Measurements from ENCODE around the gene ADGRG7. TPM values are rescaled to one million over a fixed set of nuclear protein-coding genes. Genes with fewer than 3 reads are reported as not detected.

ADGRG7 gene
- total RNA-seq, 4 donors from 2014 or later: not detected

DNA sequence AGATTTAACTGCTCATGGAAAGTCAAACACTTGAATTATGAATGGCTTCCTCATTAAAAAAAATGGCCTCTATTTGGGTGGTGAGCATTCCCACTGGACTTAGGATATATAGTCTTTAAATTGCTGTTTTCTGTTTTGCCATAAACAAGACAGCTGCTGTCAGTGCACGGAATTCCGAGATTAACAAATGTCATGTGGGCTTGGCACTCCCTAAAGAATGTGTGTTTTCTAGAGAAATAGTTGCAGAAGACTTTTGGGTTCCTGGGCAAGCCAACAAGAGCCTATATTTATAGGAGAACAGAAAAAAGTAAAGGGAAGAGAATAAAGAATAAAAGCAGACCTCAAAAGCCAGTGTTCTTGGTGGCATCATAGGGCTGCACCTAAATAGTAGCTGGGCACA, 86.3 kb downstream of the ADGRG7 start:
- Histone ChIP-seq H3K27me3 (peaks cover 0 to 41% (median 3%) of the 10 kb centered on the region in 4 donors), H3K9me3 (no peaks in the 10 kb centered on the region), H3K27ac (replicated peaks in 1 of 4) (no peak overlapping the region), H3K36me3 (no peaks in the 10 kb centered on the region), H3K4me3 (no peak overlapping the region), H3K4me1 (no peaks in the 10 kb centered on the region)
- no peak for TF ChIP-seq POLR2AphosphoS5 (IDR thresholded peaks at IDR 0.05)
- no peak for TF ChIP-seq CTCF (IDR thresholded peaks at IDR 0.05)
- TF ChIP-seq POLR2A (IDR thresholded peaks at IDR 0.05; ENCODE audit: low read depth): no peak
- no peak for TF ChIP-seq EP300 (IDR thresholded peaks at IDR 0.05)
- intact Hi-C loops (cut with DNase I): no loop called here
- DNase-seq (ENCODE audit: extremely low spot score): no peak
- WGBS: 74% methylated on average over 2 of the region's 2 CpGs

- no peaks in the 10 kb centered on the region for H3K9me3 ChIP-seq
- H3K27me3 ChIP-seq: peaks cover 0 to 37% (median 3%) of the 10 kb centered on the region in 4 donors
- TF ChIP-seq POLR2A (IDR thresholded peaks at IDR 0.05; ENCODE audit: low read depth) (no peak), CTCF (IDR thresholded peaks at IDR 0.05) (no peak), POLR2AphosphoS5 (IDR thresholded peaks at IDR 0.05) (no peak), EP300 (IDR thresholded peaks at IDR 0.05) (no peak)
- H3K36me3 ChIP-seq: no peaks in the 10 kb centered on the region
- no peak for DNase-seq (ENCODE audit: extremely low spot score)
- H3K4me3 ChIP-seq: no peak overlapping the region
- H3K27ac ChIP-seq (replicated peaks in 1 of 4): no peak overlapping the region
- WGBS: 78% methylated on average over 3 of the region's 3 CpGs
- intact Hi-C loops (cut with DNase I): no loop called here
- H3K4me1 ChIP-seq: no peaks in the 10 kb centered on the region
Observed at GRCh38 chr3:100696161-100696560, 86.8 kb downstream of the ADGRG7 start.

DNA sequence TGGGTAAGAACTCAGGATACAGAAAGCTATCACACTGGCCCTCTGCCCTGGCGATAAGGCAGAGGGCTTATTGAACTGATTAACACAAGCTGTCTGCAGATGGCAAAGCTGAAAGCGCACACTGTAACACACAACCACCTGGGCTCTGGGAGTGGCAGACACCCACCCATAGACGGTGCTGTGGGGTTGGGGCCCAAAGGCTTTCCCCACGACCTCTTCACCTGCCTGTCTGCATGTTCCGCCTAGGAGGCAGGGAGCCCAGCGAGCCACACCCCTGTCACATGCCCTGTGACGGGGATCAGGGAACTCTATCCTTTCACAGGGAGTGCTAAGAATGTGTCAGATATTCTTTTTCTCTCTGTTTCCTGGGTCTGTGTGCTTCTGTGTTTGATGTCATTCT, 87.8 kb downstream of the ADGRG7 start:
- H3K4me3 ChIP-seq: no peak overlapping the region
- no peak overlapping the region for H3K27ac ChIP-seq (replicated peaks in 1 of 4)
- no peaks in the 10 kb centered on the region for H3K4me1 ChIP-seq
- H3K27me3 ChIP-seq: peaks cover 0 to 26% (median 3%) of the 10 kb centered on the region in 4 donors
- H3K9me3 ChIP-seq: no peaks in the 10 kb centered on the region
- intact Hi-C loops (cut with DNase I): no loop called here
- DNase-seq (ENCODE audit: extremely low spot score): no peak
- TF ChIP-seq EP300 (IDR thresholded peaks at IDR 0.05) (no peak), CTCF (IDR thresholded peaks at IDR 0.05) (no peak), POLR2AphosphoS5 (IDR thresholded peaks at IDR 0.05) (no peak), POLR2A (IDR thresholded peaks at IDR 0.05; ENCODE audit: low read depth) (no peak)
- no peaks in the 10 kb centered on the region for H3K36me3 ChIP-seq
- WGBS: 89% methylated on average over 7 of the region's 7 CpGs

DNA sequence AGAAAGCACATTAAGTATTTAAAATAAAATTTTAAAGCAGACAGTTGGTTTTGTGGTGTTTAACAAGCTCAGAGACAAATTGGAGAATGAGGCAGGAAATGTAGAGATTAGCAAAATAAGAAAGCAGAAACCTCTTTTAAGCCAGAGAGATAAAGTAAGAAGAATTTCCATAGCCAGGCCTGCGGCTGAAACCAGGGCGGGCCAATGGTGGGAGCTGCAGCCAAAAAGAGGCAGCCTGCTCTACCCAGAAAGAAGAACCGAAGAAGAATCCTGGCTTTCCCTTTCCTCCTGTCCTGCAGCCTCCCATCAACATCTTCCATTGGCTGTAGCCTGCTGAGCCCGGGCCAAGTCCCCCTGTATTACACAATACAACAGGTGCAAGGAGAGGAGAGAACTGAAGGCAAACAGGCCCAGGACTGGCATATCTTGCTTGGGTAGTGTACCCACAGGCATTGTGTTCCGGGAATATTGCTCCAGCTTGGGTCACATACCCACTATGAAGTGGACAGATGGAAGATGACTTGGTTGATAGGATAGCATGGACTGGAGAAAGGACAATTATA, 88.4 kb downstream of the ADGRG7 start:
- peaks cover 0 to 26% (median 3%) of the 10 kb centered on the region in 4 donors for H3K27me3 ChIP-seq
- H3K27ac ChIP-seq (replicated peaks in 1 of 4): no peak overlapping the region
- no peaks in the 10 kb centered on the region for H3K4me1 ChIP-seq
- H3K4me3 ChIP-seq: no peak overlapping the region
- TF ChIP-seq POLR2A (IDR thresholded peaks at IDR 0.05; ENCODE audit: low read depth) (no peak), POLR2AphosphoS5 (IDR thresholded peaks at IDR 0.05) (no peak), CTCF (IDR thresholded peaks at IDR 0.05) (no peak), EP300 (IDR thresholded peaks at IDR 0.05) (no peak)
- WGBS: 84% methylated on average over 5 of the region's 5 CpGs
- H3K36me3 ChIP-seq: no peaks in the 10 kb centered on the region
- no peaks in the 10 kb centered on the region for H3K9me3 ChIP-seq
- intact Hi-C loops (cut with DNase I): no loop called here
- DNase-seq (ENCODE audit: extremely low spot score): no peak

DNA sequence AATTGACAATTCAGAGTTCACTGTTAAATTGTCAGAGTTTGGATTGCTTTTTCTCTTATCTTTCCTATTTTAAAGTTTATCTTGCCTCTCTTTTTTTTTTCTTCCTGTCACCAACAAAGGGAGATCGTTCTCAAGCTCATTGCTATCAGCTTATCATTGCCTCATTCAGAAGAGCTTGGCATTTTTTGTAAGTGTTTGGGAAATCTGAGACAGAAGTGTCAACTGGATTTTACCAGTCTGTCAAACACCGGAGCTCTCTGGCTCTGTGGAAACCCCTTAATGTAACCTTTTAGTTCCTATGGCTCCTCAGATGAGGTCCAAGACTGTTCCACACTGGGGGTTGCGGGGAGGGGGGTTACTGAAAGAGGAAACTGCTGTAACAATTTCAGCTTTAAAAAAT, 89.3 kb downstream of the ADGRG7 start:
- Histone ChIP-seq H3K27me3 (peaks cover 0 to 26% (median 3%) of the 10 kb centered on the region in 4 donors), H3K27ac (replicated peaks in 1 of 4) (no peak overlapping the region), H3K36me3 (no peaks in the 10 kb centered on the region), H3K4me1 (no peaks in the 10 kb centered on the region), H3K4me3 (no peak overlapping the region), H3K9me3 (no peaks in the 10 kb centered on the region)
- DNase-seq (ENCODE audit: extremely low spot score): no peak
- intact Hi-C loops (cut with DNase I): no loop called here
- no peak for TF ChIP-seq CTCF (IDR thresholded peaks at IDR 0.05)
- no peak for TF ChIP-seq POLR2AphosphoS5 (IDR thresholded peaks at IDR 0.05)
- TF ChIP-seq POLR2A (IDR thresholded peaks at IDR 0.05; ENCODE audit: low read depth): no peak
- TF ChIP-seq EP300 (IDR thresholded peaks at IDR 0.05): no peak
- 34% methylated on average over 3 of the region's 3 CpGs for WGBS
